ENCODE measurements around the gene HAAO.

DNA sequence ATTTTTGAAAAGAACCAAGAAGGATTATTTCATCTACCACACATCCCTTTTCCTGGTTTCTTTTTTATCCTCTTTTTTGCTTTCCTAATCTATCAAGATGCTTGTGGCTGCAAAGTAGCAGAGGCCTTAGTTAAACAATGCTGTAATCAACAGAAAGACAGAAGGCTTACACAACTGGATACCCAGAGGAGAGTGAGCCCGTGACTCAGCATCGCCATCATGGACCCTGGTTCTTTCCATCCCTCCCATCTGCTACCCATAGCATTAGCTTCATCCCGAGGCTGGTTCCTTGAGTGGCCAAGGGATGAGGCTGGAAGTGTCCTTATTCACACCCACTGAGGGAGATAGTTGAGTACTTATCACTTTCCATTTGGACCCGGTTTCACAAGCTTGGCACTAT, 7.5 kb upstream of the HAAO start:
- no peak for TF ChIP-seq POLR2A (IDR thresholded peaks at IDR 0.05)
- TF ChIP-seq POLR2AphosphoS5 (IDR thresholded peaks at IDR 0.05): no peak
- no peak for TF ChIP-seq CTCF (IDR thresholded peaks at IDR 0.05)
- no peak for TF ChIP-seq EP300 (IDR thresholded peaks at IDR 0.05)
